K562 (cell line): Measurements from ENCODE around the gene SLC2A10. TPM values are rescaled to one million over a fixed set of nuclear protein-coding genes. Genes with fewer than 3 reads are reported as not detected.

ENCODE experiments used
- CC2D1A ChIP-seq: fragments of 450-650 bp; IDR thresholded peaks from 2 replicates; pipeline ENCODE4 v1.6.1; 2017; ENCODE audit warnings: mild to moderate bottlenecking
- FOXK2 ChIP-seq, 2 experiments: fragments of 450-650 bp; IDR thresholded peaks in 1 of 2; conservative IDR thresholded peaks in 1 of 2; 2 replicates each; pipeline ENCODE4 v1.6.1; 2016; ENCODE audit warnings: low read depth in 2 of 2, mild to moderate bottlenecking in 1 of 2
- HDAC1 ChIP-seq, 2 experiments: fragments of 450-650 bp; IDR thresholded peaks; 2 replicates each; pipeline ENCODE4 v1.6.1; 2016 to 2017; ENCODE audit warnings: inconsistent platforms in 1 of 2, mild to moderate bottlenecking in 1 of 2, moderate library complexity in 1 of 2
- ZBED1 ChIP-seq: IDR thresholded peaks from 2 replicates; pipeline ENCODE4 v1.6.1; 2014
- ZNF316 ChIP-seq: fragments of 450-650 bp; IDR thresholded peaks from 2 replicates; pipeline ENCODE4 v1.6.1; 2016
- ZNF696 ChIP-seq: fragments of 250-450 bp; sonication (Bioruptor Pico); conservative IDR thresholded peaks from 2 replicates; pipeline ENCODE4 v1.4.0; 2020; ENCODE audit warnings: mild to moderate bottlenecking, moderate library complexity
- ZNF707 ChIP-seq: fragments of 250-450 bp; sonication (Bioruptor Pico); conservative IDR thresholded peaks from 2 replicates; pipeline ENCODE4 v1.8.0; 2022; ENCODE audit warnings: inconsistent platforms, mild to moderate bottlenecking, moderate library complexity
- polyA plus RNA-seq, 8 experiments: library from polyadenylated mRNA; depleted of rRNA in 4 of 8; stranded (reverse) in 5 of 8; unstranded in 3 of 8; fragments of >200 nt; fragmentation: Nextera tagmentation in 2 of 8; fragmentation: Illumina TruSeq in 1 of 8; extraction: Ambion mirVana in 2 of 8; extraction: Trizol in 1 of 8; gene quantifications; 2 replicates each; pipeline versions ENCODE4 v1.2.1 to v1.2.3, GENCODE V29; 2011 to 2014; ENCODE audit warnings: inconsistent platforms in 1 of 8, missing spikeins in 1 of 8
- total RNA-seq, 7 experiments: library from RNA; depleted of rRNA in 6 of 7; stranded (reverse); fragments of >200 nt in 6 of 7; fragmentation: Illumina TruSeq in 2 of 7; extraction: Trizol in 2 of 7; gene quantifications; 2 replicates each; pipeline versions ENCODE4 v1.2.1 to v1.2.3, GENCODE V29; 2011 to 2021; ENCODE audit warnings: low replicate concordance in 1 of 7
- TF ChIP-seq, protein P1 (sequence below), 2 experiments: fragments of 450-650 bp in 1 of 2; sonication (generic) in 1 of 2; formaldehyde crosslinking in 1 of 2; IDR thresholded peaks; 2 replicates each; pipeline versions ENCODE4 v1.7.1 to v1.9.0; 2016 to 2022; ENCODE audit warnings: inconsistent platforms in 1 of 2, mild to moderate bottlenecking in 1 of 2, missing genetic modification reagents in 1 of 2
- TF ChIP-seq, protein P2 (sequence below): fragments of 450-650 bp; formaldehyde crosslinking; IDR thresholded peaks from 2 replicates; pipeline ENCODE4 v1.4.0; 2022; ENCODE audit warnings: missing genetic modification characterization
- TF ChIP-seq, protein P3 (sequence below): fragments of 450-650 bp; IDR thresholded peaks from 2 replicates; pipeline ENCODE4 v1.6.1; 2016; ENCODE audit warnings: antibody characterized with exemption
- TF ChIP-seq, protein P4 (sequence below), 2 experiments: fragments of 450-650 bp; IDR thresholded peaks; 2 replicates each; pipeline ENCODE4 v1.6.1; 2016
- TF ChIP-seq, protein P5 (sequence below): fragments of 250-450 bp; sonication (Bioruptor Pico); IDR thresholded peaks from 2 replicates; pipeline ENCODE4 v1.8.0; 2022; ENCODE audit warnings: moderate library complexity, mild to moderate bottlenecking, inconsistent platforms

Gene SLC2A10
- total and polyA plus RNA-seq, 9 of the 15 experiments (the other 6 are each of a cell fraction or from before 2014, with no cell fraction given), result 0.01 to 1.8 (median 0.10) TPM

DNA sequence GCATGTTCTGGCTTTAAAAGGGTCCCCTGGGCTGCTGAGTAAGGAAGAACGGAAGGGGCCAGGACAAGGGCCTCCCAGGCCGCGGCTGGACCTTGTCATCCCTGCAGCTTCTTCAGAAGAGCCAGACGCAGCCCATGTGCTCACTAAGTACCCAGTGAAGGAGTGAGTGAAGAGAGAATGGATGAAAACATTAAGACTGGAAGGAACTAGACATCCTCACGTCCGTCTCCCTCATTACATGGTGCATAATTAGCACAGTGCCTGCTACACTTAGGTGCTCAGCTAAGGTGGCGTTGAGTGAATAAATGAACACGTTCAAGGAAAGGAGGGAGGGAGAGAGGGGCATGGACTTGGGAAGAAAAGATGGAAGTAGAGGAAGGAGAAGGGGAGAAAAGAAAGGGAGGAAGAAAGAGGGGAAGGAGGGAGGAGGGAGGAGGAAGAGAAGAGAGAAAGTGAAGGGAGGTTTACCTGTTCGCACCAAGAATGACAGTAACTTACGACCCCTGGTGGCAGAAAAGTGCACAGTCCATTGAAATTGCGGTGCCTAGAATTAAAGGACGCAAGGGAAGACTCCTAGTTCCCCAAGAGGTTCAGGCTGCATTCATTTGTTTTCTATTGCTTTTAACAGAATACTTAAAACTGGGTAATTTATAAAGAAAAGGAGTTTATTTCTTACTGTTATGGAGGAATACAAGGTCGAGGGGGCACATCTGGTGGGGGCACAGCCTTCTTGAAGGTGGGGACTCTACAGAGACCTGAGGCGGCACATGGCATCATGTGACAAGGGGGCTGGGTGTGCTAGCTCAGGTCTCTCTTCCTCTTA is 28.2 kb upstream of the SLC2A10 start (continued):
- TF ChIP-seq, protein P1, sequence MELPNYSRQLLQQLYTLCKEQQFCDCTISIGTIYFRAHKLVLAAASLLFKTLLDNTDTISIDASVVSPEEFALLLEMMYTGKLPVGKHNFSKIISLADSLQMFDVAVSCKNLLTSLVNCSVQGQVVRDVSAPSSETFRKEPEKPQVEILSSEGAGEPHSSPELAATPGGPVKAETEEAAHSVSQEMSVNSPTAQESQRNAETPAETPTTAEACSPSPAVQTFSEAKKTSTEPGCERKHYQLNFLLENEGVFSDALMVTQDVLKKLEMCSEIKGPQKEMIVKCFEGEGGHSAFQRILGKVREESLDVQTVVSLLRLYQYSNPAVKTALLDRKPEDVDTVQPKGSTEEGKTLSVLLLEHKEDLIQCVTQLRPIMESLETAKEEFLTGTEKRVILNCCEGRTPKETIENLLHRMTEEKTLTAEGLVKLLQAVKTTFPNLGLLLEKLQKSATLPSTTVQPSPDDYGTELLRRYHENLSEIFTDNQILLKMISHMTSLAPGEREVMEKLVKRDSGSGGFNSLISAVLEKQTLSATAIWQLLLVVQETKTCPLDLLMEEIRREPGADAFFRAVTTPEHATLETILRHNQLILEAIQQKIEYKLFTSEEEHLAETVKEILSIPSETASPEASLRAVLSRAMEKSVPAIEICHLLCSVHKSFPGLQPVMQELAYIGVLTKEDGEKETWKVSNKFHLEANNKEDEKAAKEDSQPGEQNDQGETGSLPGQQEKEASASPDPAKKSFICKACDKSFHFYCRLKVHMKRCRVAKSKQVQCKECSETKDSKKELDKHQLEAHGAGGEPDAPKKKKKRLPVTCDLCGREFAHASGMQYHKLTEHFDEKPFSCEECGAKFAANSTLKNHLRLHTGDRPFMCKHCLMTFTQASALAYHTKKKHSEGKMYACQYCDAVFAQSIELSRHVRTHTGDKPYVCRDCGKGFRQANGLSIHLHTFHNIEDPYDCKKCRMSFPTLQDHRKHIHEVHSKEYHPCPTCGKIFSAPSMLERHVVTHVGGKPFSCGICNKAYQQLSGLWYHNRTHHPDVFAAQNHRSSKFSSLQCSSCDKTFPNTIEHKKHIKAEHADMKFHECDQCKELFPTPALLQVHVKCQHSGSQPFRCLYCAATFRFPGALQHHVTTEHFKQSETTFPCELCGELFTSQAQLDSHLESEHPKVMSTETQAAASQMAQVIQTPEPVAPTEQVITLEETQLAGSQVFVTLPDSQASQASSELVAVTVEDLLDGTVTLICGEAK (IDR thresholded peaks at IDR 0.05), result 0 out of 2 replicates have a peak, but pooled peaks have one; percentile 20
- TF ChIP-seq, protein P1 (CRISPR knock-in tag; IDR thresholded peaks at IDR 0.05), result no peak
- TF ChIP-seq ZNF707 (CRISPR knock-in tag) (no peak), ZBED1 (no peak), ZNF316 (peak; percentile 33), CC2D1A (peak; percentile 93), FOXK2 (conservative IDR thresholded peaks at IDR 0.05 in 1 of 2, IDR thresholded peaks at IDR 0.05 in 1 of 2; ENCODE audit: low read depth in 2 of 2) (peak; percentile 23 to 45; a peak in 2 of 4 replicates), ZNF696 (no peak), HDAC1 (IDR thresholded peaks at IDR 0.05) (peak in 1 of 2 experiments; percentile 70; a peak in 2 of 4 replicates)
- TF ChIP-seq, protein P2, sequence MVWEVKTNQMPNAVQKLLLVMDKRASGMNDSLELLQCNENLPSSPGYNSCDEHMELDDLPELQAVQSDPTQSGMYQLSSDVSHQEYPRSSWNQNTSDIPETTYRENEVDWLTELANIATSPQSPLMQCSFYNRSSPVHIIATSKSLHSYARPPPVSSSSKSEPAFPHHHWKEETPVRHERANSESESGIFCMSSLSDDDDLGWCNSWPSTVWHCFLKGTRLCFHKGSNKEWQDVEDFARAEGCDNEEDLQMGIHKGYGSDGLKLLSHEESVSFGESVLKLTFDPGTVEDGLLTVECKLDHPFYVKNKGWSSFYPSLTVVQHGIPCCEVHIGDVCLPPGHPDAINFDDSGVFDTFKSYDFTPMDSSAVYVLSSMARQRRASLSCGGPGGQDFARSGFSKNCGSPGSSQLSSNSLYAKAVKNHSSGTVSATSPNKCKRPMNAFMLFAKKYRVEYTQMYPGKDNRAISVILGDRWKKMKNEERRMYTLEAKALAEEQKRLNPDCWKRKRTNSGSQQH (CRISPR knock-in tag), result peak; percentile 62; the same call in 1 of the 2 replicates
- TF ChIP-seq, protein P3, sequence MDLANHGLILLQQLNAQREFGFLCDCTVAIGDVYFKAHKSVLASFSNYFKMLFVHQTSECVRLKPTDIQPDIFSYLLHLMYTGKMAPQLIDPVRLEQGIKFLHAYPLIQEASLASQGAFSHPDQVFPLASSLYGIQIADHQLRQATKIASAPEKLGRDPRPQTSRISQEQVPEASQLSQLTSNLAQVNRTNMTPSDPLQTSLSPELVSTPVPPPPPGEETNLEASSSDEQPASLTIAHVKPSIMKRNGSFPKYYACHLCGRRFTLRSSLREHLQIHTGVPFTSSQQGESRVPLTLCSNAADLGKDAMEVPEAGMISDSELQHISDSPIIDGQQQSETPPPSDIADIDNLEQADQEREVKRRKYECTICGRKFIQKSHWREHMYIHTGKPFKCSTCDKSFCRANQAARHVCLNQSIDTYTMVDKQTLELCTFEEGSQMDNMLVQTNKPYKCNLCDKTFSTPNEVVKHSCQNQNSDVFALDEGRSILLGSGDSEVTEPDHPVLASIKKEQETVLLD, result peak; percentile 59; the same call in 1 of the 2 replicates
- TF ChIP-seq, protein P4, sequence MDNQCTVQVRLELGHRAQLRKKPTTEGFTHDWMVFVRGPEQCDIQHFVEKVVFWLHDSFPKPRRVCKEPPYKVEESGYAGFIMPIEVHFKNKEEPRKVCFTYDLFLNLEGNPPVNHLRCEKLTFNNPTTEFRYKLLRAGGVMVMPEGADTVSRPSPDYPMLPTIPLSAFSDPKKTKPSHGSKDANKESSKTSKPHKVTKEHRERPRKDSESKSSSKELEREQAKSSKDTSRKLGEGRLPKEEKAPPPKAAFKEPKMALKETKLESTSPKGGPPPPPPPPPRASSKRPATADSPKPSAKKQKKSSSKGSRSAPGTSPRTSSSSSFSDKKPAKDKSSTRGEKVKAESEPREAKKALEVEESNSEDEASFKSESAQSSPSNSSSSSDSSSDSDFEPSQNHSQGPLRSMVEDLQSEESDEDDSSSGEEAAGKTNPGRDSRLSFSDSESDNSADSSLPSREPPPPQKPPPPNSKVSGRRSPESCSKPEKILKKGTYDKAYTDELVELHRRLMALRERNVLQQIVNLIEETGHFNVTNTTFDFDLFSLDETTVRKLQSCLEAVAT (IDR thresholded peaks at IDR 0.05), result peak; percentile 79 to 89; a peak in 3 of 4 replicates
- TF ChIP-seq, protein P5, sequence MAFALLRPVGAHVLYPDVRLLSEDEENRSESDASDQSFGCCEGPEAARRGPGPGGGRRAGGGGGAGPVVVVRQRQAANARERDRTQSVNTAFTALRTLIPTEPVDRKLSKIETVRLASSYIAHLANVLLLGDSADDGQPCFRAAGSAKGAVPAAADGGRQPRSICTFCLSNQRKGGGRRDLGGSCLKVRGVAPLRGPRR, result no peak
